ENCODE results near the gene MSMB.

Gene MSMB

GRCh38 chr10:46035923-46036849 is 9.9 kb downstream of the MSMB start:
- DNase-seq (ENCODE audit: low read depth in 2 of 2, low spot score in 1 of 2), result no peak

GRCh38 chr10:46033602-46034011 is 12.5 kb downstream of the MSMB start:
- DNase-seq (ENCODE audit: low read depth in 2 of 2, low spot score in 1 of 2), result no peak

GRCh38 chr10:46031648-46032532 is 14.2 kb downstream of the MSMB start:
- DNase-seq (ENCODE audit: low read depth in 2 of 2, low spot score in 1 of 2), result no peak

- DNase-seq (ENCODE audit: low read depth in 2 of 2, low spot score in 1 of 2), result peak; percentile 90 to 96
Measured at GRCh38 chr10:46030091-46030937, 15.8 kb downstream of the MSMB start, which contains the start of gene NCOA4. NCOA4 (minus strand) TSS chr10:46030623; CDS start chr10:46016680, 13,943 bp downstream.

- no peak for DNase-seq (ENCODE audit: low read depth in 2 of 2, low spot score in 1 of 2)
Measured at GRCh38 chr10:46029461-46030030, 16.5 kb downstream of the MSMB start.

- DNase-seq (ENCODE audit: low read depth in 2 of 2, low spot score in 1 of 2), result no peak
Measured at GRCh38 chr10:46028584-46029460, 17.2 kb downstream of the MSMB start.

- no peak for DNase-seq (ENCODE audit: low read depth in 2 of 2, low spot score in 1 of 2)
Measured at GRCh38 chr10:46026106-46026505, 20.0 kb downstream of the MSMB start.

GRCh38 chr10:46025406-46025805 is 20.7 kb downstream of the MSMB start:
- no peak for DNase-seq (ENCODE audit: low read depth in 2 of 2, low spot score in 1 of 2)

GRCh38 chr10:46024948-46025347 is 21.1 kb downstream of the MSMB start:
- no peak for DNase-seq (ENCODE audit: low read depth in 2 of 2, low spot score in 1 of 2)

- DNase-seq (ENCODE audit: low read depth in 2 of 2, low spot score in 1 of 2), result peak; percentile 42 to 61
Measured at GRCh38 chr10:46022978-46023702, 22.9 kb downstream of the MSMB start.

GRCh38 chr10:46020344-46020657 is 25.8 kb downstream of the MSMB start:
- no peak for DNase-seq (ENCODE audit: low read depth in 2 of 2, low spot score in 1 of 2)

- no peak for DNase-seq (ENCODE audit: low read depth in 2 of 2, low spot score in 1 of 2)
Measured at GRCh38 chr10:46019569-46020343, 26.3 kb downstream of the MSMB start.

- DNase-seq (ENCODE audit: low read depth in 2 of 2, low spot score in 1 of 2), result no peak
Measured at GRCh38 chr10:46019177-46019528, 26.9 kb downstream of the MSMB start.

- DNase-seq (ENCODE audit: low read depth in 2 of 2, low spot score in 1 of 2), result no peak
Measured at GRCh38 chr10:46018453-46019176, 27.5 kb downstream of the MSMB start.

- DNase-seq (ENCODE audit: low read depth in 2 of 2, low spot score in 1 of 2), result no peak
Measured at GRCh38 chr10:46017733-46018132, 28.3 kb downstream of the MSMB start.

GRCh38 chr10:46016811-46017210 is 29.3 kb downstream of the MSMB start:
- no peak for DNase-seq (ENCODE audit: low read depth in 2 of 2, low spot score in 1 of 2)

GRCh38 chr10:46016190-46016589 is 29.9 kb downstream of the MSMB start:
- no peak for DNase-seq (ENCODE audit: low read depth in 2 of 2, low spot score in 1 of 2)

Measured in stimulated activated CD8-positive, alpha-beta memory T cell treated with anti-CD3 and anti-CD28 coated beads, Interleukin-4, amount 100 ng/mL, for 4 hours (primary cell).